Hematopoietic multipotent progenitor cell treated with erythropoietin and hydrocortisone succinate and interleukin-3 and kit ligand, for 17 days (in vitro differentiated cells): ENCODE data around the gene GRID1.

Source experiments
- DNase-seq: peaks from one replicate; pipeline ENCODE4 v3.0.0-alpha.2; 2015; ENCODE audit warnings: low spot score

Gene GRID1

GRCh38 chr10:86368987-86369386, 2.4 kb upstream of the GRID1 start:
- DNase-seq, result no peak

- no peak for DNase-seq
Observed at GRCh38 chr10:86368046-86368445, 1.5 kb upstream of the GRID1 start.

GRCh38 chr10:86367152-86367951, 757 bp upstream of the GRID1 start:
- DNase-seq, result no peak

GRCh38 chr10:86366902-86367151, 232 bp upstream of the GRID1 start:
- DNase-seq, result no peak

GRCh38 chr10:86365346-86366032, 1.1 kb downstream of the GRID1 start:
- DNase-seq, result no peak

GRCh38 chr10:86364491-86365345, 1.9 kb downstream of the GRID1 start:
- DNase-seq, result no peak

- no peak for DNase-seq
Observed at GRCh38 chr10:86363833-86364490, 2.6 kb downstream of the GRID1 start.

- DNase-seq, result no peak
Observed at GRCh38 chr10:86363184-86363832, 3.3 kb downstream of the GRID1 start.

- DNase-seq, result no peak
Observed at GRCh38 chr10:86362586-86363183, 3.9 kb downstream of the GRID1 start.

GRCh38 chr10:86362129-86362527, 4.5 kb downstream of the GRID1 start:
- DNase-seq, result no peak

GRCh38 chr10:86361156-86362128, 5.2 kb downstream of the GRID1 start:
- DNase-seq, result no peak

- DNase-seq, result no peak
Observed at GRCh38 chr10:86360657-86361056, 5.9 kb downstream of the GRID1 start.

- no peak for DNase-seq
Observed at GRCh38 chr10:86359954-86360353, 6.6 kb downstream of the GRID1 start.

GRCh38 chr10:86359111-86359510, 7.5 kb downstream of the GRID1 start:
- no peak for DNase-seq

- DNase-seq, result no peak
Observed at GRCh38 chr10:86357676-86358075, 8.9 kb downstream of the GRID1 start.

GRCh38 chr10:86357041-86357440, 9.6 kb downstream of the GRID1 start:
- DNase-seq, result no peak

- no peak for DNase-seq
Observed at GRCh38 chr10:86356296-86356695, 10.3 kb downstream of the GRID1 start.

GRCh38 chr10:86355571-86356038, 11.0 kb downstream of the GRID1 start:
- DNase-seq, result no peak

- no peak for DNase-seq
Observed at GRCh38 chr10:86354761-86355540, 11.6 kb downstream of the GRID1 start.
